HG02759 (cell line): ENCODE results near the gene NRG2.

Experiments used
- ATAC-seq: cut with Tn5 transposase; IDR thresholded peaks from one replicate; pipeline ENCODE4 v1.9.1; 2021; ENCODE audit warnings: mild to moderate bottlenecking, moderate library complexity; ENCODE audit not compliant: unreplicated experiment

The NRG2 gene

DNA sequence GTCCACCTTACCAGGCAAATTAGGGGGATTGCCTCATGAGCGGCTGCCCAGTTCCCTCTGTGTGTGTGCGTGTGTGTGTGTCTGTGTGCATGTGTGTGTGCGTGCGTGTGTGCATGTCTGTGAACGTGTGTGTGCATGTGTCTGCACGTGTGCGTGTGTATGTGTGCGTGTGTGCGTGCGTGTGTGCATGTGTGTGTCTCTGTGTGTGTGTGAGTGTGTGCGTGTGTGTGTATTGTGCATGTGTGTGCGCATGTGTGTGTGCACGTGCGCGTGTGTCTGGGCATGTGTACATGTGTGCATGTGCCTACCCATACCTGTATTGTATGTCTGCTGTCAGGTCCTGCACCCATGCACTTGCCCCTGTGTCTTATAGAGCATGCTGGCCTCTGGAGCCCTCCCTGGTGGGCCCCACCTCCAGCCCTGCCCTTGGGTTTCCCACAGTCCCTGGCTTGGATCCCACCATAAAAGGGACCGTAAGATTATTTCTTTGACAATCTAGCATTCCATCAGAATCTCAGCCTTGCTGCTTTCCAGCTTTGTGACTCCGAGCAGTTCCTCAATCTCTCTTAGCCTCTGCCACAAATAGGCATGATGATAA lies 238.2 kb downstream of the NRG2 start:
- no peak for ATAC-seq

DNA sequence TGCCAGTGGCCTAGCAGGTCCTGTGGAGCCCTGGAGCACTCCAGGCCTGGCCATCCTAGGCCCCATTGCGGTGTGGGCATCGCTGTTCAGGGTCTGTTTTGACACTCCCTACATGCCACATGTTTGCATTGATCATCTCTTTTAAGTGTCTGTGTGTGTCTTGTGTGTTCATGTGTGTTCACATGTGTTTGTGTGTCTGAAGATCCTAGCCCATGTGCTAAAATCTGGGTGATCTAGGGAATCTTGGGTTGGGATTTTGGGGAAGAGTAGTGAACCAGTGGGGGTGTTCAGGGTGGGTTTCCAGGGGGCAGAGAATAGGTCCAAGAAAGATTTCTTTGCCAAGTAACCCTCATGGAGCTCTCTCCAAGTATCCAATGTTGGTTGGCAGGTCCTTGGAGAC lies 239.1 kb downstream of the NRG2 start:
- ATAC-seq = no peak

DNA sequence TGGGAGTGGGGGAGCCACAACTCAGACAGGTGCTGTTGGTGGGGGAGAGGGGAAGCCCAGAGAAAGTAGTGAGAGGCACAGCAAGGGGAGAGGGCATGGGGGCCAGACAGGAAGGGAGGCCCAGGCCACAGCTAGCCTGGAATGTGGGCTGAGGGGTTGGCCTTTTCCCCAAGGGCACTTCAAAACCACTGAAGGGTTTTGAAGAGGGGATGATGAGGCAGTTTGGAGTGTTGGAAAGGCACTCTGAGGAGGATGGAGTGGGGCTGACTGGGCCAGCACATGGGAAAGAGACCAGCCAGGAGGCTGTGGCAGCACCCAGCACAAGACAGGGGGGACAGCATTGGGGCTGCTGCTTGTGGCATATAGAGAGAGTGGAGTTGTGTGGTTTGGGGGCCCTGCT lies 243.7 kb downstream of the NRG2 start:
- no peak for ATAC-seq

DNA sequence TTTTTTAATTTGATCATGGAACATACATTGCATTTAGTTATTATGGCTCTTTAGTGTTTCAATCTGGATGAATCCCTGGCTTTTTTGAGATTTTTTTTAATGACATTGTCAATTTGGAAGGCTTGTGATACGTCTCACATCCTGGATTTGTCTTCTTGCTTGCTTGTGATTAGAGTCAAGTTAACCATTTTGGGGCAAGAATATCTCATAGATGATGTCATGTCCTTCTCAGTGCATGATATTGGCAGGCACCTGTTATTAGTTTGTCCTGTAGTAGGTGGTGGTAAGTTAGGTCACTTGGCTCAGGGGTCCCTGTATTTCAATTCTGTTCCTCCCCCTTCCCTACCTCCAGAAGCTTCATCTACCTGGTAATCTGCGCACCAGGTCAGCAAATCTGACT lies 244.2 kb downstream of the NRG2 start:
- no peak for ATAC-seq

DNA sequence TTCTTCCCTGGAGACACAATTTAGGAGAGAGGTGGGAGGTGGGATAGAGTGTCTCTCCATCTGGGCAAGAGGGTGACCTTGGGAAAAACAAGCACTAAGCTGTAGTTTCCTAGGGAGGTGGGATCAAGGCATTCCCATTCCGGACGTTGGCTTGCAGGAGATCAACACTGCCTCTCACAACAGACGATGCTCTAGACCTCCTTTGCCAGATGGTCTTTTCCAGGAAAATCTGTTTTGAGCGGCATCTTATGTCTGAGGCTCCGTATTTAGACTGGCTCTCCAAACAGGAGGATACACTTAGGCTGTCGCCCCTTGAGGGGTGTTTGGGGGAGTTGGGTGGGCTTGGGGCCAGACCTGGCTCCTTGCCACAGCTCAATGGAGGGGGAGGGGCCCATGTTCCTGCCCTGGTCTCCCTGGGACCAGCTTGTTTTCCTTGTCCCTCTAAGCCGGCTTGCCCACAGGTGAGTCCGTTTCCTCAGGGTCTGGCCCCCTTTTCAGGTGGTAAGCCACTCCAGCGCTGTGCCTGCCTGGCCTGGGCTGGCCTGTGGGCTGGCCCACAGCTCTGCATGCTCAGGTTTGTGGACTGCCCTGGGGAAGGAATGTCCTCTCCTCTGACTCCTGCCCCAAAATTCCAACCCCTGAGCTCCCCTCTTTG lies 245.1 kb downstream of the NRG2 start:
- no peak for ATAC-seq

DNA sequence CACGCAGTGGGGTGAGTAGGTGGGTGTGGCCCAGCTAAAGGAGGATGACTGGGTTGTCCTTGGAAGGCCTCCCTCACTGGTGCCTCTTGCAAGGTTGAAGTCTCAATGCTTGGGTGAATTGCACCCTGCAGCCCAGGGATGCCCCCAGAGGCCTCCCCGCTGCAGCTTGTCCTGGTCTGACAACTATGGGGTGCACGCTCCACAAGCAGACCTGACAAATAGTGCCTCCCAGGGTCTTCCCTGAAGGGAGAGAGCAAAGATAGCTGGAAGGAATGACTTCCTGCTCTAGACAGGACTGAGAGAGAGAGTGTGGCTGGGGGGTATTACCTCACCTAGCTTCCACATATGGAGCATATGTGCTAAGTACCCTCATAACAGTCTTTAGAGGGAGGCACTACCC lies 245.8 kb downstream of the NRG2 start:
- ATAC-seq = no peak
